GM12892 (cell line): ENCODE results near the gene S100A5. TPM values are rescaled to one million over a fixed set of nuclear protein-coding genes. Genes with fewer than 3 reads are reported as not detected.
"Not testable (repeated sequence)": the region's sequence is repeated elsewhere in the genome, so short reads cannot be mapped to it uniquely, and the experiment has no call there.

ENCODE experiments used
- DNase-seq: peaks from one replicate; pipeline ENCODE4 v3.0.0; 2011; ENCODE audit not compliant: insufficient read length
- FAIRE-seq: peaks from 2 replicates; lab custom pipeline; 2011; peaks lifted over from hg19 to GRCh38; lab: Jason Lieb, UNC
- POLR2A ChIP-seq: IDR thresholded peaks from 2 replicates; pipeline ENCODE4 v1.6.1; 2011; ENCODE audit warnings: low read depth, low read length, control low read depth
- POLR2AphosphoS5 ChIP-seq: IDR thresholded peaks from 2 replicates; pipeline ENCODE4 v1.6.1; 2011; ENCODE audit warnings: low read depth, low read length, control low read depth
- TAF1 ChIP-seq: IDR thresholded peaks from 2 replicates; pipeline ENCODE4 v1.6.1; 2011; ENCODE audit warnings: low read depth, mild to moderate bottlenecking, control low read depth, low read length, borderline replicate concordance
- polyA plus RNA-seq: library from polyadenylated mRNA; unstranded; fragments of >200 nt; gene quantifications from one replicate; pipeline ENCODE4 v1.2.1, GENCODE V29; 2012; ENCODE audit warnings: missing spikeins, inconsistent platforms; ENCODE audit not compliant: missing spikeins

Gene S100A5
- polyA plus RNA-seq, result not detected

GRCh38 chr1:153540394-153541361, at the start of gene S100A5:
Gene S100A5 (minus strand): TSS chr1:153540934. CDS start chr1:153540191, 743 bp downstream.
- TF ChIP-seq TAF1 (no peak), POLR2AphosphoS5 (no peak), POLR2A (no peak)
- no peak for DNase-seq

GRCh38 chr1:153588482-153588881, 47.7 kb upstream of the S100A5 start:
- TF ChIP-seq POLR2AphosphoS5 (no peak), POLR2A (no peak), TAF1 (no peak)
- no peak for DNase-seq
- FAIRE-seq, result no peak

More at GRCh38 chr1:153540394-153541361, at the start of gene S100A5:
- FAIRE-seq, result no peak

- not testable (repeated sequence) for DNase-seq, FAIRE-seq
Observed at GRCh38 chr1:153588033-153588432, 47.3 kb upstream of the S100A5 start.

GRCh38 chr1:153587314-153587713, 46.6 kb upstream of the S100A5 start:
- no peak for DNase-seq
- FAIRE-seq, result no peak
- no peak for TF ChIP-seq POLR2A
- no peak for TF ChIP-seq POLR2AphosphoS5
- TF ChIP-seq TAF1, result no peak

- DNase-seq (no peak), FAIRE-seq (peak; percentile 14)
- no peak for TF ChIP-seq TAF1
- no peak for TF ChIP-seq POLR2A
- TF ChIP-seq POLR2AphosphoS5, result no peak
Observed at GRCh38 chr1:153586347-153586746, 45.6 kb upstream of the S100A5 start.

GRCh38 chr1:153585006-153585405, 44.3 kb upstream of the S100A5 start:
- DNase-seq, result no peak
- TF ChIP-seq TAF1, result no peak
- TF ChIP-seq POLR2AphosphoS5, result no peak
- no peak for TF ChIP-seq POLR2A
- no peak for FAIRE-seq

- no peak for FAIRE-seq
- no peak for DNase-seq
- no peak for TF ChIP-seq POLR2AphosphoS5
- TF ChIP-seq POLR2A, result no peak
- no peak for TF ChIP-seq TAF1
Observed at GRCh38 chr1:153583976-153584375, 43.2 kb upstream of the S100A5 start.

GRCh38 chr1:153583514-153583913, 42.8 kb upstream of the S100A5 start:
- not testable (repeated sequence) for DNase-seq, FAIRE-seq

- not testable (repeated sequence) for DNase-seq, FAIRE-seq
Observed at GRCh38 chr1:153582836-153583235, 42.1 kb upstream of the S100A5 start.

- FAIRE-seq, result no peak
Observed at GRCh38 chr1:153578936-153579335, 38.2 kb upstream of the S100A5 start.

GRCh38 chr1:153578490-153578889, 37.8 kb upstream of the S100A5 start:
- no peak for TF ChIP-seq POLR2A
- TF ChIP-seq POLR2AphosphoS5, result no peak
- TF ChIP-seq TAF1, result no peak
- DNase-seq (no peak), FAIRE-seq (no peak)

More at GRCh38 chr1:153578936-153579335, 38.2 kb upstream of the S100A5 start:
- TF ChIP-seq POLR2A (no peak), POLR2AphosphoS5 (no peak), TAF1 (no peak)
- DNase-seq, result no peak

GRCh38 chr1:153577624-153578051, 36.9 kb upstream of the S100A5 start:
- no peak for TF ChIP-seq TAF1
- TF ChIP-seq POLR2AphosphoS5, result no peak
- no peak for TF ChIP-seq POLR2A
- FAIRE-seq, result no peak
- no peak for DNase-seq

GRCh38 chr1:153577138-153577537, 36.4 kb upstream of the S100A5 start:
- FAIRE-seq (no peak), DNase-seq (no peak)
- no peak for TF ChIP-seq POLR2AphosphoS5
- TF ChIP-seq POLR2A, result no peak
- no peak for TF ChIP-seq TAF1

GRCh38 chr1:153575497-153575896, 34.8 kb upstream of the S100A5 start:
- not testable (repeated sequence) for FAIRE-seq, DNase-seq

GRCh38 chr1:153575081-153575491, 34.4 kb upstream of the S100A5 start:
- FAIRE-seq, DNase-seq: not testable (repeated sequence)
